ENCODE results near the gene TTC39A. TPM values are rescaled to one million over a fixed set of nuclear protein-coding genes. Genes with fewer than 3 reads are reported as not detected.
A peak's percentile ranks its signal among the peaks of the same experiment; 100 is the strongest.

Gene TTC39A
- total RNA-seq, 1 donor from 2014 or later: 18.0 TPM

- ATAC-seq (no peak), DNase-seq (no peak)
- intact Hi-C loops (cut with micrococcal nuclease): no loop called here
These were observed 9.1 kb downstream of the TTC39A start for GRCh38 chr1:51320967-51321923.

DNA sequence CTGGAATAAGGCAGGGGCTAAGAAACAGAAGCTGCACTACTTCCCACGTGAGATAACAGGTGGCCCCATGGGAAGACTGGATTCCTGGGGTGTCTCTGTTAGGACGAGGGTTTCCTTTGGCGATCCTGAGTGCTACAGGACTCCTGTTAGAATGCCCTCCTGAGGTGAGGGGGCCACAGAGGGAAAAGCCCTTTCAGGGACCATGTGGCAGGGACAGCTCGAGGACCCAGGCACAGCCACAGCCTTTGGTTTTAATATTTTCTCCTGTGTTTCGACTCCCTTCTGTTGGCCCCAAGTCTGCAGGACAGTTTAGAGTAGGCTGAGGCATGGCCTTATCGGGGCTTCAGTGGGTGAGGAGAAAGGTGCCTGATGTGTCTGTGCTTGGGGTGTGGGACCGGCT lies 12.6 kb downstream of the TTC39A start:
- ATAC-seq: no peak
- DNase-seq: no peak
- intact Hi-C loops (cut with micrococcal nuclease): no loop called here

- DNase-seq (no peak), ATAC-seq (no peak)
- intact Hi-C loops (cut with micrococcal nuclease): no loop called here
These were observed 13.6 kb downstream of the TTC39A start for GRCh38 chr1:51316846-51317120.

- DNase-seq (no peak), ATAC-seq (no peak)
- intact Hi-C loops (cut with micrococcal nuclease): no loop called here
These were observed 14.1 kb downstream of the TTC39A start for GRCh38 chr1:51316113-51316845.

GRCh38 chr1:51314974-51315373 lies 15.4 kb downstream of the TTC39A start:
- DNase-seq: no peak
- ATAC-seq: no peak
- intact Hi-C loops (cut with micrococcal nuclease): no loop called here

- DNase-seq (no peak), ATAC-seq (peak; percentile 10)
- intact Hi-C loops (cut with micrococcal nuclease): no loop called here
These were observed 16.2 kb downstream of the TTC39A start for GRCh38 chr1:51313961-51314777.

DNA sequence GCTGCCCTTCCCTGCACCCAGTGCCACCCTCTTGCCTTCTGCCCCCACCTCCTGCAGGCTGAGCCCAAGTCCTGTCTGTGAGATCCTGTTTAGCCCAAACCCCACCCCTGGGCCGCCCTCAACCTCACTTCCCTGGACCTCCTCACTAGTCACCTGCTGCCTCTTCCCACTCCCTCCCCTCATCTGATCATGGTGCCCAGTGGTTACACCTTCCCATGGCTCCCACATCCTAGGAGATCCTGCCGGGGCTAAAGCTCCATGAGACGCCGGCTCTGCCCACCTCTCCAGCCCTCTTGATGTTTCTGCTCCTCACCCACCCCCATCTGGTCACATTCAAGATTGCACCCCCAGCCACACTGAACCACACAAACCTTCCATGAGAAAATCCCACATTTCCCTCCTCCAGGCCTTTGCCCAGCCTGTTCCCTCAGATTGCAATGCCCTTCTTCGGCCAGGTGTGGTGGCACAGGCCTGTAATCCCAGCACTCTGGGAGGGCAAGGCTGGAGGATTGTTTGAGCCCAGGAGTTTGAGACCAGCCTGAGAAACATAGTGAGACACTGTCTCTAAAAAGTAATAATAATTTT lies 17.0 kb downstream of the TTC39A start:
- no peak for ATAC-seq
- no peak for DNase-seq
- intact Hi-C loops (cut with micrococcal nuclease): no loop called here

DNA sequence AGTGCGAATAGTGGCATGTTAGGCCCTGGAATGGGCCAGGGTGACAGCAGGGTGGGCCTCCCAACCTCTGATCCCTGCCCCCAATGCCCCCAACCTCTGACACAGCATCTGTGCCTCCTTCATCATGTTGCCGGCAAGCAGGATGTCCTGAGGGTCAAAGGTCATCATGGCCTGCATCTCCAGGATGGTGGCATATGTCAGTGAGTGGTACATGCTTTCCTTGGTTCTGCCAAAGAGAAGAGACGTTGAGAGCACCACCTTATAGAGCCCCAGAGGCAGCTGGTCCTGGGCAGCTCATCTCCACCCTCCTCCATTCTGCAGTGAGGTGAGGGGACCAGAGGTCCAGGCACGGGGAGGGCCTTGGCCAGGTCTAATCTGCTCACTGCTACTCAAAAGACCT lies 17.6 kb downstream of the TTC39A start:
- ATAC-seq (no peak), DNase-seq (no peak)
- intact Hi-C loops (cut with micrococcal nuclease): no loop called here

DNA sequence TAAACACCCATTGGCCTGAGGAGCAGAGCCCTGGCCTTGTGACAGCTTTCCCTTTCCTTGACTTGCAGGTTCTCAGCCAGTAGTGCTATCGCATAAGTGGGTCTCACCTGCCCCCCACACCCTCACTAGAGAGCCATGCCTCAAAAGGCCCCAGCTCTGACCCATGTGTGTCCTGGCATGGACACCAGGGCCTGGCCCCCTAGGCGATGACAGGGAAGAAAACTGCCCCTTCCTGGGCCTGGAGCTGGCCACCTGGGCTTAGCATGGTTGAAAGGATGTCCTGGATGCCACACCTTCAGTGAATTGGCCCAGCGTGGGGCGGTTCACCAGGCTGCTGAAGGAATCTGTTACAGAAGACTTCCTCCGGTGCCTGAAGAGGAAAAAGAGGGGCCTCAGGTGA lies 18.5 kb downstream of the TTC39A start:
- intact Hi-C loops (cut with micrococcal nuclease): no loop called here
- DNase-seq (no peak), ATAC-seq (no peak)

DNA sequence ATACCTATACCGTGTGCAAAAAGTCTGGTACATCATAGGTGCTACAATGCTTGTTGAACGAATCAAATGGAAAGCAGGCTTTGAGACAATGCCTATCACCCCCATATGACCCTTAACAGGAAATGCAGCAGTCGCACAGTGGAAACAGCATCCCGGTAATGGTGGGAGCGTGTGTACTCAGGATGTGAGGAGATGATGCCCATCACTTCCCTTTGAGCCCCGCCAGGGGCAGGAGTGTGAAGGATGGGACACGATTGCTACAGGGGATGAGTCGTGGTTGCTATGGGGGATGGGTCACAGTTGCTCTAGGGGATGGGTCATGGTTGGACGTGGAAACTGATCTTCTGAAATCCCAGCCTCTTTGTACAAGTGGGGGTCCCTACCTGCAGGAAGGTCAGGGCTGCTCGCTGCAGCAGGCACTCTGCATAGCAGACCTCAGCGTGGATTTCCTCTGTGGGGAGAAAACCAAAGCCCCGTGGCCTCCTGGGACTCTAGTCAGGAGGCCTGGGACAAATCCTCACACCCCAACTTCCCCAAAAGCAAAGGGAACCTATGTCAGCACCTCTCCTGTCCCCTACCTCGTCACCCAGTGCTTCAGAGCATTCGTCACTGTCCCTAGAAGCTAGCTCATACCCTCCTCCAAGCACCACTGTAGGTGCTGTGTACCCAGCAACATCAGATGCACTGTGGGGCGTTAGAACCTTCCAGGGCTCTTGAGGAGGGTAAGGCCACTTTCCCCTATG lies 19.3 kb downstream of the TTC39A start:
- DNase-seq: no peak
- no peak for ATAC-seq
- intact Hi-C loops (cut with micrococcal nuclease): no loop called here

DNA sequence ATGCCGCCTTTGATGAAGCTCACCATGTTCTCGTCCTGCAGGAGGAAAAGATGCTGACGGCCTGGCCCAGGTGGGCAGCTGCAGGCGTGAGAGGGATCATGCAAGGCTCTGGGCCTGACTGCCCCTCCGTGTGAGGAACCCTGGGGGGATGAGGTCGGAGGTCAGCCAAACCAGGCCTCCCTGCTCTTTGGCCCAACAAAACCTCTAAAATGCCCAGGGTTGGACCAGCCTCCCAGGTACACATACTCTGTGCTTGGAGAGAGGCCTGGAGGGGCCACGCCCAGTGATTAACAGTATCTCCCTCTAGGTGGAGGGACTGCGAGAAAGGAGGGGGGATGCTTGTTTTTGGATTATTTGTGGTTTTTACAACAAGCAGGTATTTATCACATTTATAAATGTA lies 21.1 kb downstream of the TTC39A start:
- DNase-seq: no peak
- intact Hi-C loops (cut with micrococcal nuclease): no loop called here
- no peak for ATAC-seq

DNA sequence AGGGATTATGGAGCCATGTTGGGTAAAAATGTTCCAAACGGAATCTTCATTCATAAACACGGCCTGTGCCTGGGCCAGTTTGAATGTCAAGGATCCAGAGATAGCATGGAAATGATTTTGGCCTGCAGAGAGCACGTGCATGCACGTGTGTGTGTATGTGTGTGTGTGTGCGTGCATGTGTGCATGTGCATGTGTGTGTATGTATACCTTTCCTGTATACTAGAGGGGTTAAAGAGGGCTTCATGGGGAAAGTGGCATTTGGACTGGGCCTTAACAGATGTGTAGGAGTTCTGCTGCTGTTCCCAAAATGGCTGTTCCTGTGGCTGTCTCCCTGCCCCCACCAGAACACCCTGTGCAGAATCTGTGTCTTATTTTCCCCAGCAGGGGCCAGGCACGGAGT lies 21.7 kb downstream of the TTC39A start:
- DNase-seq: no peak
- intact Hi-C loops (cut with micrococcal nuclease): no loop called here
- ATAC-seq: no peak

DNA sequence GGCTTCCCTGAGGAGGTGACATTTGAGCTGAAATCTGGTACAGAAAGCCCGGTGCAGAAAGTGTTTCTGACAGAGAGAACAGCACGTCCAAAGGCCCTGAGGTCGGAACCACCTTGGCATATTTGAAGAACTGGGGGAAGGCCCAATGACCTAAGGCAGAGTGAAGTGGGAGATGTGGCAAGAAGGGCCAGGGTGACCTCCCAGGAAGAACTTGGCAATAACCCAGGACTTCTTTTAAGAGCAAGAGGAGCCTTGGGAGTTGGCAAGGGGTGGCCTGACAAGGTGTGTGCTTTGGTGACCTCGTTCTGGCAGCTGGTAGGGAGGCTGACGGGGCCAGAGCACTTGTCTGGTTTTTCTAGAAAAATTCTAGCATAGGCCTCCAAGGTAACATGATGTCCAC lies 23.4 kb downstream of the TTC39A start:
- no peak for DNase-seq
- no peak for ATAC-seq
- intact Hi-C loops (cut with micrococcal nuclease): no loop called here

DNA sequence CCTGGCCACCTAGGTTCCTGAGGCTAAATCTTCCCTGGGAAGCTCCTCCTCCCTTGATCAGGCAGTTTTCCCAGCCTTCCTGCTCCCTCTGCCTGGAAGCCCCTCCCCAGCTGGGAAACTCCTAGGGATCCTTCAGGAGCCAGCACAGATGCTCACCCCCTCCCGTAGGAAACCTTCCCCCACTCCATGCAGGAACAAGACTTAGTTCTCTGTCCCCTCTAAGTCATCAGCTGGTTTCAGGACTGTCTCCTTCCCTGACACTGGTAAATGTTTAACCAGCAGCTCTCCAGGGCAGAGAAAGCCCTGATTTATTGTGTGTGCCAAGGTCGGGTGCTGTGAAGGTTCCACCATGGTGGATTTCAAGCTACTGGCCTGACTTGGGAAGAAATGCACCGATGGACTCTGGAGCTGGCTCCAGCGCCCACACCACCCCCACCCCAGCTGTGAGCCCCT lies 25.0 kb downstream of the TTC39A start:
- DNase-seq (no peak), ATAC-seq (no peak)
- intact Hi-C loops (cut with micrococcal nuclease): no loop called here

- DNase-seq (no peak), ATAC-seq (no peak)
- intact Hi-C loops (cut with micrococcal nuclease): no loop called here
These were observed 26.0 kb downstream of the TTC39A start for GRCh38 chr1:51304360-51304759.

GRCh38 chr1:51303751-51304251 lies 26.6 kb downstream of the TTC39A start:
- ATAC-seq (no peak), DNase-seq (no peak)
- intact Hi-C loops (cut with micrococcal nuclease): no loop called here

GRCh38 chr1:51303315-51303714 lies 27.0 kb downstream of the TTC39A start:
- no peak for DNase-seq
- ATAC-seq: no peak
- intact Hi-C loops (cut with micrococcal nuclease): no loop called here

DNA sequence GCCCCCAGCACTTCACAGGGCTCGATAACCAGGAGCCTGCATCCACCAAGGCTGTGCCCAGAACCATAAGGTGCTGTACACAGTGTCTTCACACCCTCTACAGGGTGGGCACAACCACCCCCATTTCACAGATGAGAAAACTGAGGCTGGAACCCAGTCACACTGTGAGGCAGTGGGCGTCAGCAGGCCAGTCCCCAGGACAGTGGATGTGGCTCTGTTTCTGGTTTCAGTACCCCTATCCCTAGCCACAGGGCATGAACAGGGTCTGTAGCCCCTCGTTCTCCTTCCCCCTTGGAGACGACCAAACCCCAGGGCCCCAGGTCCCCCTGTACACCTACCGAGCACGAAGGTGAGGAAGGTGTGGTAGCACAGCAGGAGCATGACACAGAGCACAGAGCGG lies 27.6 kb downstream of the TTC39A start:
- intact Hi-C loops (cut with micrococcal nuclease): no loop called here
- ATAC-seq (no peak), DNase-seq (no peak)

DNA sequence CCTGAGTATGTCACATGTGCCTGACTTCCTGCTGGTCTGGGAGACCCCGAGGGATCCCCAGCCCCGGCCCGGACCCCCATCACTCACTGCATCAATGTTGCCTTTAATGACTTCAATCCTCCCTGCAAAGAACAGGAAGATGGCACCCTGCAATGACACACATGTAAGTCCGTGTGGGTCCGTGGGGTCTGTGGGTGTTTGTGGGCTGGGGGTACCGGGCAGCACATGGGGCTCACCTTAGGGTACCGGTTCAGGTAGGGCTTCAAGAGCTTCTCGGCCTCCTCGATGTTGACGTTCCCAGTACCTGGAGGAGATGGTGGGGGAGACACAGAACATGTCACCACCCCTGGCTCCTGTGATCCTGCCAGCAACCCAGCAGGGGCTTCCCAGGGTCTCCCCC lies 28.1 kb downstream of the TTC39A start:
- no peak for DNase-seq
- intact Hi-C loops (cut with micrococcal nuclease): no loop called here
- no peak for ATAC-seq
